Skeletal muscle tissue (tissue), 2 donors: ENCODE data around the gene EEF1AKMT2. TPM values are rescaled to one million over a fixed set of nuclear protein-coding genes. Genes with fewer than 3 reads are reported as not detected.

Experiments used
- small RNA-seq: library from RNA; depleted of rRNA; stranded (forward); fragments of <200 nt; gene quantifications from one replicate; pipeline ENCODE3, GENCODE V24; 2014
- total RNA-seq: library from RNA; depleted of rRNA; stranded (reverse); fragments of >200 nt; gene quantifications from one replicate; pipeline ENCODE4 v1.2.3, GENCODE V29; 2014

The EEF1AKMT2 gene
- total RNA-seq, 1 donor from 2014 or later, result 14.1 TPM

Small RNA genes within 50 kb of the gene (small RNA-seq; reads per million reads assigned to genes)
- not detected for gene RF00019

Other genes starting within 250 kb of the EEF1AKMT2 start
- 32.4 TPM for gene FAM53B, start 47.5 kb downstream of the EEF1AKMT2 start, total RNA-seq
- 11.0 TPM for gene ABRAXAS2, start 9.9 kb upstream of the EEF1AKMT2 start, total RNA-seq
- 36.5 TPM for gene ZRANB1, start 150.2 kb upstream of the EEF1AKMT2 start, total RNA-seq